ENCODE data around the gene STX8.

The STX8 gene

GRCh38 chr17:9219631-9220397, 355.8 kb downstream of the STX8 start:
- no peak for DNase-seq

GRCh38 chr17:9218911-9219310, 356.7 kb downstream of the STX8 start:
- no peak for DNase-seq

- no peak for DNase-seq
Observed at GRCh38 chr17:9218064-9218635, 357.5 kb downstream of the STX8 start.

GRCh38 chr17:9217151-9218056, 358.2 kb downstream of the STX8 start:
- DNase-seq: no peak

- DNase-seq: no peak
Observed at GRCh38 chr17:9215465-9215864, 360.2 kb downstream of the STX8 start.

- DNase-seq: no peak
Observed at GRCh38 chr17:9213303-9213640, 362.3 kb downstream of the STX8 start.

GRCh38 chr17:9212376-9213302, 363.0 kb downstream of the STX8 start:
- DNase-seq: no peak

GRCh38 chr17:9211133-9211765, 364.4 kb downstream of the STX8 start:
- DNase-seq: no peak

GRCh38 chr17:9209781-9210370, 365.7 kb downstream of the STX8 start:
- no peak for DNase-seq

GRCh38 chr17:9209347-9209746, 366.3 kb downstream of the STX8 start:
- no peak for DNase-seq

- DNase-seq: no peak
Observed at GRCh38 chr17:9208381-9209105, 367.1 kb downstream of the STX8 start.

GRCh38 chr17:9206741-9207332, 368.8 kb downstream of the STX8 start:
- DNase-seq: no peak

GRCh38 chr17:9206410-9206703, 369.3 kb downstream of the STX8 start:
- DNase-seq: no peak

GRCh38 chr17:9205520-9206409, 369.9 kb downstream of the STX8 start:
- no peak for DNase-seq

GRCh38 chr17:9204637-9205329, 370.8 kb downstream of the STX8 start:
- no peak for DNase-seq

GRCh38 chr17:9203771-9204425, 371.7 kb downstream of the STX8 start:
- DNase-seq: no peak

- DNase-seq: no peak
Observed at GRCh38 chr17:9202532-9202931, 373.1 kb downstream of the STX8 start.

GRCh38 chr17:9200699-9201359, 374.8 kb downstream of the STX8 start:
- DNase-seq: no peak

All from CD4-positive, alpha-beta T cell treated with Interferon alpha-2 for 1 hour (primary cell).